Choroid plexus epithelial cell (primary cell): Measurements from ENCODE around the gene MAPKBP1.

Source experiments
- DNase-seq: peaks from one replicate; pipeline ENCODE4 v3.0.0-alpha.2; 2010; ENCODE audit warnings: low read depth
- H3K4me3 ChIP-seq: 2 replicates; pipeline ENCODE4 v1.5.1; 2011; ENCODE audit warnings: low read depth, mild to moderate bottlenecking, control low read depth, low read length, moderate library complexity
- CTCF ChIP-seq: conservative IDR thresholded peaks from 2 replicates; pipeline ENCODE4 v1.5.1; 2011; ENCODE audit warnings: low read depth, mild to moderate bottlenecking, control low read depth, inconsistent platforms, low read length, moderate library complexity

The MAPKBP1 gene

GRCh38 chr15:41809526-41810220 is 35.4 kb downstream of the MAPKBP1 start:
- H3K4me3 ChIP-seq: no peak overlapping the region
- TF ChIP-seq CTCF: no peak
- no peak for DNase-seq

- H3K4me3 ChIP-seq: no peak overlapping the region
- TF ChIP-seq CTCF: peak; percentile 20
- DNase-seq: no peak
Observed at GRCh38 chr15:41810651-41811431, 36.6 kb downstream of the MAPKBP1 start.

- peak; percentile 91 for DNase-seq
- TF ChIP-seq CTCF: peak; percentile 92
Observed at GRCh38 chr15:41811432-41812195, 37.3 kb downstream of the MAPKBP1 start.

GRCh38 chr15:41812820-41813375 is 38.6 kb downstream of the MAPKBP1 start:
- no peak for TF ChIP-seq CTCF
- no peak for DNase-seq

More at GRCh38 chr15:41811432-41812195, 37.3 kb downstream of the MAPKBP1 start:
- no peak overlapping the region for H3K4me3 ChIP-seq

GRCh38 chr15:41813426-41813825 is 39.1 kb downstream of the MAPKBP1 start:
- TF ChIP-seq CTCF: no peak
- no peak for DNase-seq
- no peak overlapping the region for H3K4me3 ChIP-seq

More at GRCh38 chr15:41812820-41813375, 38.6 kb downstream of the MAPKBP1 start:
- no peak overlapping the region for H3K4me3 ChIP-seq

- TF ChIP-seq CTCF: no peak
- H3K4me3 ChIP-seq: no peak overlapping the region
- no peak for DNase-seq
Observed at GRCh38 chr15:41814534-41814933, 40.2 kb downstream of the MAPKBP1 start.
